CD4-positive, alpha-beta T cell treated with Interleukin-21 for 1 hour (primary cell): Measurements from ENCODE around the gene DIO1.

Experiments
- DNase-seq: peaks from one replicate; pipeline ENCODE4 v3.0.0-alpha.2; 2020

Gene DIO1

DNA sequence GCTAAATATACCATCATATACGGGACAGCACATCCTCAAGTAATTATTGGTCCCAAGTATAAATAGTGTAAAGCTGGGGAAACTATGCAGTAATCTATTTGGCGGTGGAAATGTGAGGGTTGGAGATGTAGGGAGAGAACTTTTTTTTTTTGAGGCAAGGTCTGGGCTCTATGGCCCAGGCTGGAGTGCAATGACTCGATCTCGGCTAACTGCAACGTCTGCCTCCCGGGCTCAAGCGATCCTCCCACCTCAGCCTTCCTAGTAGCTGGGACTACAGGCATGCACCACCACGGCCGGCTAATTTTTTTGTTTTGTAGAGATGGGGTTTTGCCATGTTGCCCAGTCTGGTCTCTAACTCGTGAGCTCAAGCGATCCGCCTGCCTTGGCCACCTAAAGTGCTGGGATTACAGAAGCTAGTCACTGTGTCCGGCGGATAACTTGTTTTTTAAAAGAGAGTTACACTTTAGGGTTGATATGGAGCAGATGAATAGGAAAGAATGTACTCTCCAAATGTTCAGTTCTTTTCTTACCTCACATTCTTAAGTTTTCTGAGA, 49.6 kb downstream of the DIO1 start:
- no peak for DNase-seq

DNA sequence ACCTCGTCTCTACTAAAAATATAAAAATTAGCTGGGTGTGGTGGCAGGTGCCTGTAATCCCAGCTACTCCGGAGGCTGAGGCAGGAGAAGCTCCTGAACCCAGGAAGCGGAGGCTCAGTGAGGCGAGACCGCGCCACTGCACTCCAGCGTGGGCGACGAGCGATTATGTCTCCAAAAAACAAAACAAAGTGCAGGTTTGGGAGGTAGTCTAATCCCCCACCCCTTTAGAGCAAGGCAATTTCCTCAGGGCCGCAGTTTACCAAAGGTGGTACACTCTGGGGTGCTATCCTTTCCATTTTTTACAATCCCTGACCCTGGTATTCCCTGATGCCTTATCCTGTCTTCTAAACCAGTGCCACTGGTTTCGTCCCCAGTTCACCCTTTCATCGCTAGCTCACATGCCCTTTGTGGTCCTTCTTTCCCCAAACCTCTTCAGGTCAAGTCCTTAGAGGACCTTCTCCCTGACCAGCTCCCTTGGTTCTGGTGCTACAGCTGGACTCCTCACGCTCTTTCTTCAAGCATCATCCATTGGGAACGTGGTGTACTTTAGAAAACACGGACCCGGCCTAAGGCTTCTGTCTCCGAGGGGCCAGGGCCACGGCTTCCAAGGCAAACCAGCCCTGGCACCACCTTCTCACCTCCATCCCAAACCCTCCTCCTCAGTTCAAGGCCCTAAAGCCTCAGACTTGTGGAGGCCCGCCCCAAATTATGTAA, 50.6 kb downstream of the DIO1 start:
- DNase-seq: no peak

DNA sequence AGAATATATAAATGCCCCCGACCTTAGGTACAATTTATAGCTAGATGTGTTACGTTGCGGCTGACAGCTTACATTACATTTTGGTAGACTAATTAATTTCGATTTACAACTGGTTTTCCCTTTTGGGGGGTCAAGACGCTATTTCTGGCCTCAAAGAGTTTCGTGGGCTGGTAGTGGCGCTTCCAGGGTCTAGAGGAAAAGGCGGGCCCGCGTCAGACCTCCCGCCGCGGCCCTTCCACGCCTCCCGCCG, 51.1 kb downstream of the DIO1 start:
- DNase-seq: no peak

DNA sequence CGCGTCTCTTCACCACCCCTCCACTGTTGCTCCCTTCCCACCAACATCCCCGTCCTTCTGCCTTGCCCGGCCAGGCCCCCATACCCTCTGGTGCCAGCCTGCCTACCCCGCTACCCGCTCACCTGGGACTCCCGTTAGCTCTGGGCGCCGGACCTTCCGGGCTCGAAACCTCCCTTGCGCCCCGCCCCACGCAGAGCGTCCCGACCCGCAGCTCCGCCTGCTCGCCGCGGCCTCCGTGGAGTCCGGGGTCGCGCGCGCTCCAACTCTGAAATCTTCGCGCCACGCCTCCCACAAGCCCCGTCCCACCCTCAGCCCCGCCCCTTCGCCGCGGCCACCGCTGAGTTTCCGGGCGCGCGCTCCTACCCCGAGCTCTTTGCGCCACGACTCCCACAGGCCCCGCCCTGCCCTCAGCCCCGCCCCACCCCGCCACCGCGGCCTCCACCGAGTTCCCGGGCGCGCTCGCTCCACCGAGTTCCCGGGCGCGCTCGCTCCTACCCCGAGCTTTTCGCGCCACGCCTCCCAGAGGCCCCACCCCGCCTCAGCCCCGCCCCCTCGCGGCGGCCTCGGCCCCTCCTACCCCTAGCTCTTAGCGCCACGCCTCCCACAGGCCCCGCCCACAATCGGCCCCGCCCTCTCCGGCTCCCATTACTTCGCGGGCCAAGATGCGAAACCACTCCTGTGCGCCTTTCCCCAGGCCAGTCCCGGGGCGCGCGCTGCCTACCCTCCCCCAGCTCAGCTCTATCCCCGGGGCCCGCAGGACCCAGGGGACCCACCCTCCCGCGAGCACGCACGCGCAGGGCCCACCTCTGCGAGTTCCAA, 51.7 kb downstream of the DIO1 start, which contains the start of gene IFT25:
IFT25 (minus strand) TSS at position 267 of the 819 bp plus-strand sequence. CDS start 5,617 bp downstream, outside the sequence.
- peak; percentile 96 for DNase-seq

DNA sequence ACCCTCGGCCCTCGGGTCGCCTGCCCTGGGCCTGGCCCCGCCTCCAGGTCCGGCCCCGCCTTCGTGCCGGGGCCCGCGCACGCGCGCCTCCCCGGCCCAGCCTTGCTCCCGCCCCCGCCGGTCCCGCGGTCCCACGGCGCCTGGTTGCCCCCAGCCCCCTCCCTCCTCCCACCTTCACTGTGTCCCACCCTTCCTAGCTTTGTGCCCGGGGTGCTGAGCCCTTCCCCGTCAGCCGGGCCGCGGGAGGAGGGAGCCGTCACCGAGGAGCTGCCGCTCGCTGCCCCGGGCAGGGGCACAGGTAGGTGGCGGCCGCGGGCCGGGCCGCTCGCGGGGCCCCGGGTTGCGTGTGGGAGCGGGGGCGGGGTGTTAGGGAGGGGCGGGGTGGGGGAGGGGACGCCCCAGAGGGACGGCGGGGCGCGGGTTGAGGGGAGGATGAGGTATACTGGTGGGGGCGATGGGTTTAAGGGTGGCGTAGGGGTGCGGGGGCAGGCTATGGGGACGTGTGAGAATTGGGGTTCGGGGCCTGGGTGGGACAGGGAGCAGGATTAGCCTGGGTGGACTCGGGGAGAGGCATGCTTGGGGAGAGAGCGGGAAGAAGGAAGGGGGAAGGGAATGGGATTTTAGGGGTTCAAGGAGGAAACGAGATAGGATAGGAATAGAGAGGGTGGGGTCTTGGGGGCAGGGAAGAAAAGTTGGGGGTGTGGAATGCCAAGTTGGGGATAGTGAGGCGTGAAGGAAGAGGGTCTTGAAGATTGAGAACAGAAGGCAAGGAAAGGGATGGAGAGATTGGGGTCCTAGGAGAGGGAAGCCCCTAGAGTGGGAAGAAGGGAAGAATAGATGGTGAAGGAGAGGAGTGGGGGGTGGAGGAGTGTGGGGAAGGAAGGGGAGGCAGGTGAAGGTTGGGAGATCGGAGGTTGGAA, 52.5 kb downstream of the DIO1 start, which contains the start of gene LRRC42:
LRRC42 (plus strand) TSS at position 99 of the 920 bp plus-strand sequence. CDS start 5,650 bp downstream, outside the sequence.
- no peak for DNase-seq

DNA sequence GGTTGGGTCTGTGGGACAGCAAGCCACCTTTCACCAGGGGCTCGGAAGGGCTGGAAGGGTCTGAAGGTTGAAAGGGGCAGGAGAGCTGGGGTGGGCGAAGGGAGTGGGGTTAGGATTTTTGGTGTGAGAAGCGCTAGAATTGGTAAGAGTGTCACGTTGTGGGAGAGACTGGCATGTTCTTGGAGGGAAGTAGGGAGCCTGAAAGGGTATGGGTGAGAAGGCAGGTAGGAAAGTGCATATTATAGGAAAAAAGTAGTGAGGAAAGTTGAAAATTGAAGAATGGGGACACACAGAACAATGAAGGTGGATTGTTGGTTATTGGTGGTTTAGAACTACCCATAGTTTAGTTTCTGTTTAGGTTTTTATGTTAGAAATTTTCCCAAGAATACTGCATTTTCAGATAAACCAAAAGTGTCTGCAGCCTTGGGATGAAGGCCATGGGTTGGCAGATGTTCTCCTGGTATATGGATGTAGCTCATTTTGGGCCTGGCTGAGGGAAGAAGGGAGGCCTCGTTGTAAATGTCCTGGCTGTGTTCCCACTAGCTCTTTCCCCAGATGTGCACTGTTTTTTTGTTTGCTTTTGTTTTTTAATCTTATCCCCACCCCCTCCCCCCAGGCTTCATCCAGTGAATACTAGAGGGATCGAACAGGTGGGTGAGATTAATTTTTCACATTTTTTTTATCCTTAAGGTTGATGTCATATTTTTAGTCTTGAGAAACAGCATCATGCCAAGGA, 53.4 kb downstream of the DIO1 start:
- DNase-seq: no peak

DNA sequence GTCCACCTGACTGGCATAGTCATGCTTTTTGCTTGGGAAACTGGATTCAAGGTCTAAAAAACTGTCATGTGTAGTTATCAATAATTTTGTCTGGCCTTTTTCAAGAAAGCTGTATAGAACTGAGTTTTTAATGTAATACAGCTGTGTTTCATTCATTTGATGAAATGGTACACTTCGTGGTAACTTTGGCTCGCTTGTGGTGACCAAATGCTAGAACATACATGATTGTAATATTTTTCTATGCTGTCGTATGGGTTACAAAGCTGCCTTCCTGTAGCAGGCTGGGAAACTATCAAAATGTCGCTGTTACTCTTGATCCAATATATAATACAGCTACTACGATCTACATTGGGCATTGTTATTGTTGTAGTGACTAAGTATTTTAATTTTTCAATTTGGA, 54.3 kb downstream of the DIO1 start:
- no peak for DNase-seq

DNA sequence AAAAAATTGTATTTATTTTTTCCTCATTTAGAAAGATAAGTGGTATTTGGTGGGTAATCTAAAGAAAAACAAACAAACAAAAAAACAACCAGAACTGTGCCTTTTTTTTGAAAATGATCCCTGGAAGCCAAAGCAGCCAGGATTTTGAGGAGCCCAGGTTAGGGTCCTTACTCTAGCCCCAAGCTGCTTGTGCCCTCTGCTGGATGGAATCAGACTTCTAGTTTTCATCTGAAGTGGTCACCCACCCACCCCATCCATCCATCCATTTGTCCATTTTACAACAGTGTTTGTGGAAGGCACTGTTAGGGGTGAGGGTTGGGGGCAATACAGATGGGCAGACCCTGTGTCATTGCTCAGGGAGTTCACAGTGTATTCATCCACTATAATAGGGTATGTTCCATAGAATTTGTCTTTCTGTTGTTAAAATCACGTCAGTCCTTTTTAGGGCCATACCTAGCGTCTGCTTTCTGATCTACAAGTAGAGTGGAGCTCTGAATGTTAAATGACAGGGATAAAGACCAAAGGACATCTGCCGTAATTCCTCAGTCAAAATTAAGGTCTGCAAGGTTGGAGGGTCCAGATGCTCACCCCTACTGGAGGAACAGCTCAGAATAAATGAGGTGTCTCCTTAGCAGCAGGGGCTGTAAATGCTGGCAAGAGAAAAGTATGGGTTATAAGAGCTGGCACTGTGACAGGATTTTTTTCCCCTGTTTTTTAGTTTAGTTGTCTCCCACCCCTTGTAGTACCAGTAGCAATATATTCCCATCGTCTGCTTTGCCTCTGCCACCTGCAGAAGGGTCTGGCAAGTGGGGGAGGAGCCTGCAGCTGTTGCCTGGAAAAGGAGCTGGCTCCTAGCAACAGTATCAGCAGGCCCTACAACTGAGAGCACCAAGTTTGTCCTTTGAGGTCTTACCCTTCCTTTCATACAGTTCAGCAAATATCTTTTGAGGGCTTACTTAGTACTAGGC, 55.3 kb downstream of the DIO1 start:
- DNase-seq: peak; percentile 39

DNA sequence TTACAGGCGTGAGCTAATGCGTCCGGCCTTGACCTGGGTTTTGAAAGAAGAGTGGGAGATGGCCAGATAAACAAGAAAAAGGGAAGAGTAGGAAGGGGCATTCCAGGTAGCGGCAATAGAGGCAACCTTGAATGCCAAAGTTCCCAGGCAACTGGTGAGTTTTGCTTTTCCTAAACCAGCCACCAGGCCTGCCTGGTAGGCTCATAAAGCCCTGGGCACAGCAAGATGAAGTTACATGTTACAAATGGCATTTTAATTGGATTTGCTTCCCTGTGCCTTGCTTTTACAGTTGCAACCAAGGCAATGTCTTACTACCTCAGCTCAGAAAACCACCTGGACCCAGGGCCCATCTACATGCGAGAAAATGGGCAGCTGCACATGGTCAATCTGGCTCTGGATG, 57.7 kb downstream of the DIO1 start:
- DNase-seq: no peak

DNA sequence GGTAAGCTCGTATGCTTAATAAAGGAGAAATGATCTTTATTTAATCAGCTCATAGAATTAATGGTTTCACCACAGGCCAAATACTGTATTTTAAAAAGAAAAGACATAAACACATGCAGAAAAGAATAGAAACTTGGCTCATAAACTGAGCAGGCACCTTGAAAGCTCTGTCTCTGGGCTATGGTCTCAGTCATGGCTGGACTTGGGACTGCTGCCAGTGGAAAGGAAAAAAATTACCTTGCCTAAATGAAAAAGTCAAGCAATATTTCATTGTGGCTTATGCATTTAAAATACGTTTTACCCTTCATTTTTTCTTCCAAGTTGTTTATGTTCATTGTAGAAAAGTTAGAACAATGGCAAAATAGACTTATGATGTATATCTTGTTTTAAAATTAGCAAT, 60.1 kb downstream of the DIO1 start:
- no peak for DNase-seq

DNA sequence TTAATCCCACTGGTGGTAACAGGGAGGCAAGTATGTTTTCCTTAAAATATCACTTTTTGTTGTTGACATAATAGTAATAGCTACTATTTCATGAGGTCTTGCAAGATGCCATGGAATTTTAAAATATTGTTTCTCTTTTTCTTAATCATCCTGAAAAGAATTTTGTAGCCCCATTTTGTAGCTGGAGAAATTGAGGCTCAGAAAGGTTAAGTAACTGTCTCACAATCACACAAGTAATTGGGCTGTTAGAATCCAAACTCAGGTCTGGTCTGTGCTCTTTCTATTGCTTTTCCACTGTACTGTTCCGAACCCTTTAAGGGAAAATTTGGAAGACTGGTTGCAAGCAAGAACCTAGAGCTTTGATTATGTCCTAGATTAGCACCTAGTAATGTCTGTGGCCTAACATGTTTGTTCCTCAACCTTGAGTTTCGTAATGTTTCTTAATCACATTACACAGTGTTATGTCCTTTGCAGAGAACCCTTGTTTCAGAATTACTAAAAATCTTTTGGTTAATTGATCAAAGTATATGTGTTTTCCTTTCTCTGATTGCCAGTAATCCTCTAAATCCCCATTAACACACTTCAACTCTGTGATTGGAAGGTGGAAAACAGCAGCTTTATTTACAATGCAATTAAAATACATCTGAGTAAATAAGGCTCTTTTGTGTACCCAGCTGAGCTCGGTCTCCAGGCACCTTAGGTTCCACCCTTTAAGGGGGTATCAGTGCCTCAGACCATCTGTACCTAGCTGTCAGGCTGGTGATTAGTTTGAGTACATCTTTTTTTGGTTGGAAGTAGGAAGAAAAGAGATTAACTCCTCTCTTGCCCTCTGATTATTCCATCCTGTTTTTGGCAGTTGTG, 62.6 kb downstream of the DIO1 start:
- no peak for DNase-seq

DNA sequence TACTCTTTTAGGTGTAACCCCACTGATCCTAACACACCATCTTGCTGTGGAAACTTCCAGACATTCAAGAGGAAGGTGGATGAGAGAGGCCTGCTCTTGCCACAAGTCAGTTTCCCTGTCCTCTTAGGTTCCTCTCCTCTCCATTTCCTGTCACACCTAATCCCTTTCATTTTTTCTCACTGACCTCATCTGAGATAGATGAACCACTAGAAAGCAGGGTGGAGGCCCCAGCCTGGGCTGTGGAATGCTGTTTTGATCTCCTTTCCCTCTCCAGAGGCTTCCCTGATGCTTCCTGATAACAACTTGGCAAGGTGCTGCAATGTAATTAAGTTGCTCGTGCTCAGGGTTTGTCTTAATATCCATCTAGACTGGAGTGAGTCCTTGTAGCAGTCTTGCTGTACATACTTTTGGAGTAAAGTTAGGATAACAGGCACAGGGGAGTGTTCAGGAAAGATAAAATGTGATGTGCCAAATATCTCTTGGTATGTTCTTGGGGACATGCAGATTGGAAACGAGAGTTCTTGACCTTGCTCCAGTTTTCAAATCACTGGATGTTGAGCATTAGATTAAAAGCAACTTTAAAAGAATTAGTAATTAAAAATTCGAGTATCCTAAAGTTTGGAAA, 63.3 kb downstream of the DIO1 start:
- DNase-seq: no peak

DNA sequence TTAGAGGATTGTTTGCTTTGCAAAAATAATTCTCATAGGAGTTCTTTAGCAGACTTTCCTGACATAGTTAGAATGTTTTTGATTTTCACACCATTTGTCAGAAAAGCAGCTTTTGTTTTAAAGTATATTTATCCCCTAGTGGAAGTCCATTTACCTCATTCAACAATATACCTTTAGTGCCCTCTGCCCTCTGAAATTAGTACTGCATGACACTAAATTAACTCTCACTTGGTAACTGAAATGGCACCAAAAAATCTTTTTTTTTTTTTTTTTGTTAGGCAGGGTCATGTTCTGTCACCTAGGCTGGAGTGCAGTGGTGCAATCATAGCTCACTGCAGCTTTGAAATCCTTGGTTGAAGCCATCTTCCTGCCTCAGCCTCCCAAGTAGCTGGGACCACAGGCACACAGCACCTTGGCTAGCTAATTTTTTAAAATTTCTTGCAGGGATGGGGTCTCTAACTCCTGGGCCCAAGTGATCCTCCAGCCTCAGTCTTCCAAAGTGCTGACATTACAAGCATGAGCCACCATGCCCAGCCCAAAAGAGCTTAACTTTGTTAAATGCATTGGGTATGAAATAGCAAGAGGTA, 65.8 kb downstream of the DIO1 start:
- DNase-seq: peak; percentile 70
